Midbrain (tissue), 1 donor: ENCODE results near the gene CHIC2.

Source experiments
- DNase-seq: peaks from one replicate; lab custom pipeline; 2025; lab: John Stamatoyannopoulos, UW

CHIC2 gene

DNA sequence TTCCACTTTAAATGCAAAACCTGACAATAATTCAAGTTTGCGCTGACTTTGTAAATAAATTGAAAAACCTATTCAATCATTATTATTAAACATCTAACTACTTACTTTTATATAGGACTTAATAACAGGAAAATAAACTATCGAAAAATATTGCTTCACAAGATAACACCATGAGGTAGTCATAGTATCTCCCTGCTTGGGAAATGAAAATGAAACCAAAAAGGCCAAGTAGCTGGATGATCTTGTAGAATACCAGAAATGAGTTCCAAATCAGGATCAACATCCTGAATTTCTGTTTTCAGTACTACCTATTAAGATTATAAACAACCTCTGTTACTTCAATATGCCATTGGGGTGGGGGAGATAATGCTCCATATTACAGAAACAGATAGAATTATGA lies 58.9 kb downstream of the CHIC2 start:
- DNase-seq = no peak

DNA sequence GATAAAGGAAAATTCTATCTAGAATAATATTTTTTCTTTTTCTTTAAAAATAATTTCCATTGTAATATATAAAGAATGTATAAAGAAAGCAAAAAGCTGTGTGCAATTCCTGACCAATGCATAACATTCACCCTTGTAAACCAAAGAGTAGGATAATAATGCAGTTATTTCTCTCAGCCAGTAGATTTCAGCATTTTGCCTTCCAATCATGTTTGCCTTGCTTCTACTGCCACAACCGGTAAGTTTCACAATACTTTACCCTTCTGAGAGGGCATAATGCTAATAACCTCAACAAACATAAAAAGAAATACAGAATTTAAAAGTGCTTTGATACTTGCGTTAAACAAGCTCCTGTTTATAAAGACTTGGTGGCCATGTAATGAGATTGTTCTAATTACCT lies 59.9 kb downstream of the CHIC2 start:
- no peak for DNase-seq

DNA sequence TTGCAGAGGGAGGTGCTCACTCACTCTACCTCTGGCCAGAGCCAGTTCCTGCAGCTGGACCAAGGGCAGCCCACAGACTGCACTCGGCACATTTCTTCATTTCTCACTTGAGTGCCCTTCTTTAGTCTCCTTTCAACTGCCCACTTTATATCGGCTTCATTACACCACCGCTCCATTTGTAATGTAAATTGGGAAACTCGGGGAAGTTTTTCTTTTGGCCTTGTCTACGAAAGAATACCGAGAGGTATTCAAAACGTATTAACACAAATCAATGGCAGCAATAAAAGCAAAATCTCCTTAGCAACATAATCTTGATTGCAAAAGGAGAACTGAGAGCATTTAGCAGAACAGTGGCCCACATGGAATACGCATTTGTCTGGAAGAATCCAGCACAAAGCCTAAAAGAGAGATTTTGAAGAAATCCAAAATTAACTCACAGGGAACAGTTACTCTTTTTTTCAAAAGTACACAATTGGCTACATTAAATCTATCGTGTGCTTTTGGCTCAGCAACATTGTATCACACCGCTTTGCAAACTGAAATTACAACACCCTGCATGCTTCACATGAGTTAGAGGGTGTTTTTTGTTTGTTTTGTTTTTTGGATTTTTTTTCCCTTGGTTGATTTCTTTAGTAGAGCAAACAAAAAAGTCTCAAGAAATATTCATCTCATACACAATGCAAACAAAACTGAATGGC lies 62.6 kb downstream of the CHIC2 start:
- no peak for DNase-seq

DNA sequence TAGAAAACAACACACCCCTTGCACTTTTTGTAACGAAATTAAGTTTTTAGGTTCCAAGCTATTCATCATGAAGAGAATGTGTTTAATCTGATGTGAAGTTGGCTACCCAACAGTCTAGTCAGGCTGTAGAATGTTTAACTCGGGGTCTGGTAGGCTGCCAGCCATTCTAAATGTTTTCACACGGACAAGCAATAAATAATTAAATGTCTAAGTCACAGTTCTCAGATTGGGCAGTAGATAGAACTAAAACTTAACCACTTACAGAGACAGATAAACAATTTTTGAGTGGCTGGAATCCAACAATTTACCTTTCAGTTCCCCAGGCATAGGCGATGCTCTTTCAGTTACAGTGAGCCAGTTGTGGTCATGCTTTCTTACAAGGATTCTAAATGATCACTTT lies 66.5 kb downstream of the CHIC2 start:
- DNase-seq = no peak

DNA sequence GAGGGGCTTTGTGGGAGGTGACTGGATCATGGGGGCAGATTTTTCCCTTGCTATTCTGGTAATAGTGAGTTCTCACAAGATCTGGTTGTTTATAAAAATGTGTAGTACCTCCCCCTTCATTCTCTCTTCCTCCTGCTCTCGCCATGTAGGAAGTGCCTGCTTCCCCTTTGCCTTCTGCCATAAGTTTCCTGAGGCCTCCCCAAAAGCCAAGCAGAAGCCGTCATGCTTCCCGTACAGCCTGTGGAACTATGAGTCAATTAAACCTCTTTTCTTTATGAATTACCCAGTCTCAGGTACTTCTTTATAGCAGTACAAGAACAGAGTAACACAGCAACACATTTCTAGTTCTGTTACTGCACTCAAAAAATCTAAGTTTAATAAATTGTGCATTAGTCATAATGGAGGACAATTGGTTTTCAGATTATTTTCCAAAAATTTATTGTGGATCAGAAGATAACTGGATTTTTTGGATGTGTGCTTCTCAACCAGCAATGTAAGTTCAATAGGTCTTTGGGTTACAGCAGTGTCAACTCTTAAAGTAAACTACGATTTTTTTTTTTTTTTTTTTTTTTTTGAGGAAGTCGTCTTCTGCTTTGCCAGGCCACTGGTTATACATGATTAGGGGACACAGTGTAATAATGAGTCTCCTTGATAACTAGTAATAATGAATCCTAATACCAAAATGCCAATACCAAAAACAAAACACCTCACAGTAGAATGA lies 69.9 kb downstream of the CHIC2 start:
- no peak for DNase-seq

DNA sequence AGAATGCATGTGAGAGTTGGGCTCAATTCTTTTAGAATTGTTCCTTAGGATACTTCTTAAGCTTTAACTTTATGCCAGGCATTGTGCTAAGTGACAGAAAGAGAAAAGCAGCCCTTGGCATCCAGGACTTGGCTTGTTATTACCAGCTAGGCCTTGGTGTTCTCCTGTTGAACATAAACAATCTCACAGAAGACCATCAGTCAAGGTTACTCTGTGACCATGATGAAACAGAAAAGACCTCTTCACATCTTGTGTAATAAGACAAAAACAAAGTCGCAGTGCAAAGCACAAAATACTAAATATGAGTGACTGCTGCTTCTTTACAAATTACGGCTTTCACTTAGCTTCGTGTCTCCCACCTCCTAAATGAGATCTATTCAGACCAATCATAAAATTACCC lies 71.6 kb downstream of the CHIC2 start:
- no peak for DNase-seq

DNA sequence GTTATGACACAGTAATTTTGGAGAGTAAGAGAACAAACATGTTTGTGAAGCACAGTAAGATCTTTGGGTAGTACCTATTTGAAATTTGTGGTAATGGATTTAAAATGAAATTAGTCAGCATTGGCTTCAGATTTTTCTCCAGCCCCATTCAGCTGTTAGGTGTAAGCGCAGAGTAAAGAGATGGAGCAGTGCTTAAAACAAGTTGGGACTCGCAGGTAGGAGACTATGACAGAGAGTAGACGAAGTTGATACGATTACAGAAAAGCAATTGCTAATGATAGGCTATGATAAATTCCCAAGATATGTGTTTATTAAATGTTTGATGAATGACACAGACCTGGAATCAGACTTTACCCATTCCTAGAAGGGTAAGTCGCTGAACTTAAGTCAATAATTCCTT lies 72.6 kb downstream of the CHIC2 start:
- no peak for DNase-seq

DNA sequence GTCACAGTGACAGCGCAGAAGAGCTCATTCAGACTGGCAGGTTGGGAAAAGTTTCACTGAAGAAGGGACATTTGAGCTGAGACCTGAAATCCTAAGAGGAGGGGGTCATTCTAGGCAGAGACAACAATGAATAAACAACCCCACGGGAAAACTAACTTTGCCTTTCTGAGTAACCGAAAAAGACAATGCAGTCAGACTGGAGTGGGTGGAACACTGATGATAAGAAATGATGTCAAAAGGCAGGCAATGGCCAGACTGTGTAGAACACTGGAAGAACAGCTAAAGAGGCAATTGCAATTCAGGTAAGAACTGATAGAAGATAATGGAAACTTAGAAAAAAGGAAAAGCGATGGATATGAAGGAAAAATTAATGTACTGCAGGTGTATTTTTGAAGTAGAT lies 73.8 kb downstream of the CHIC2 start:
- no peak for DNase-seq

DNA sequence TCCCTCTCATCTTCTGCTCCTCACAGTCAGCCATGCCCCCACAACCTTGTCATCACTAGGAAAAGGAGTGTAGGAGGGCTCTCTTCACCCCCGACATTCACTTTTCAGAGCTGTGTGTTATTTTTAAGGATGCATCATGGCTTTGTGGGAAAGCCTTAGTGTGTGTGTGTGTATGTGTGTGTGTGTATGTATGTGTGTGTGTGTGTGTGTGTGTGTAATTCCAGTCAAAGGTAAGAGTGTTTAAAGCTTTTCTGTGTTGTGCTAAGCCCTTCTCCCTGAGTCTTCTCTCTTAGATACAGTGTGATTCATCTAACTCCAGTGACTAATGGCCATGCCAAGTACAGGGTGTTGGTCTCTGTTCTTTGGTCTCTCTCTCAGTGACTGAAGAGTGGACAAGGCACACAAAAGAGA lies 76.6 kb downstream of the CHIC2 start:
- no peak for DNase-seq

DNA sequence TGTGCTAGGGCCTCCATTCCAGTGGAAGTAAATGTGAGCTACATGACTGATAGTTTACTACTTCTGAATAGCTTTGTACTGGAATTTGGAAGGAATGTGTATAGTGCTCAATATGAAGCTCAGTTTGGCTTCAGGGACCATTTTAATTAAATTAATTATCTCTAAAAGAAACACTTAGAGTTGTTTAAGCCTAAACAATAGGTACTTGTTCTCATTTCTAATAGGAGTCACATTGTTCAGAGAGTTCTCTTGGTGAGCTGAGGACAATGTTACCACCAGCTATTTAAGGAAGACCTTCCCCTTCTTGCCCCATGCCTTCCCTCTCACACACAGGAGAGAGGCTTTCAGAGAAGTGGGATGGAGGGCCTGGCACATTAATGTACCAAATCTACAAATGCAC lies 78.3 kb downstream of the CHIC2 start:
- no peak for DNase-seq

DNA sequence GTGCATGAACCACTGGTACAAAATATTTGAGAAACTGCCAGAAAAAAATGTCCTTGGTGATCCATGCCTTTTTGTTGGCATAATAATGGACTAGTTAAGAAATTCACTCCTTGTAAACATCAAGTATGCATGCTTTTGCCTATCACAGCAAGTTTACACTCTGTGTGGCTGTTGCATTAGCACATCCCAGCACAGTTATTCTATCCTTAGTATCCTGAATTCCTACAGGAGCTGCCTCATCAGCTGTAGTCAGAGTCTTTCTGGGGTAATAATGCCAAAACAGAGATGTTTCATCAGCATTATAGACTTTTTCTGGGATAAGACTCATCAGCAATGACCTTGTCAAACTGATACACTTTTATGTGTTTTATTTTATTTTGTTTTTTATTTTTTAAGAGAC lies 82.8 kb downstream of the CHIC2 start:
- no peak for DNase-seq

DNA sequence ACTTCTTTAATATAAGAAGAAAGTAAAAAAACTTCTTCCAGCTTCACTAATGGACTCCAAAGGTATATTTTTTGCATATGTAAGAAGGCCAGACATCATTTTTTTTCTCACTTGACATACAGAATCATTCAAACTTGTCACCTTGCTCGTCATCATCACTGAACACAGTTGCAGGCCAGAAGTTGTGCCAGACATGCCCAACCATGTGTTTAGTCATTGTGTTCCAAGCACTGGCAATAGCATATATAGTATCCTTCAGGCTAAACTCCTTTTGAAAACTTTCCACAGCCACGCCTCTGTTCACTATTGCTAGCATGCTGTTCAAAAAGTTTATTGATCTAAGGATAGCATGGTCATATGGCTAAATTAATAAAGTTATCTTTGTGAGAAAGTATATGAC lies 83.3 kb downstream of the CHIC2 start:
- no peak for DNase-seq

DNA sequence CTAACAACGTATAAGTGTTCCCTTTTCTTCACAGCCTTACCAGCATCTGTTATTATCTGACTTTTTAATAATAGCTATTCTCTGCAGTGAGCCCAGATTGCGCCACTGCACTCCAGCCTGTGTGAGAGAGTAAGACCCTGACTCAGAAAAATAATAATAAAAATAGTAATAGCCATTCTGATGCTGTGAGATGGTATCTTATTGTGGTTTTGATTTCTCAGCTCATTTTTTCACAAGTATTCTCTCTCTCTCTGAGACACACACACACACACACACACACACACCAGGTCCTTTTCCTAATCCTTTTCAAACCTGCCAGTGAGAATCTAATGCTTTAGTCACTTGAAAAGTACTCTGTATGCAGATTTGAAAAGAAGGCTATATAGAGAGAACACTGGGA lies 89.8 kb downstream of the CHIC2 start:
- DNase-seq = no peak

DNA sequence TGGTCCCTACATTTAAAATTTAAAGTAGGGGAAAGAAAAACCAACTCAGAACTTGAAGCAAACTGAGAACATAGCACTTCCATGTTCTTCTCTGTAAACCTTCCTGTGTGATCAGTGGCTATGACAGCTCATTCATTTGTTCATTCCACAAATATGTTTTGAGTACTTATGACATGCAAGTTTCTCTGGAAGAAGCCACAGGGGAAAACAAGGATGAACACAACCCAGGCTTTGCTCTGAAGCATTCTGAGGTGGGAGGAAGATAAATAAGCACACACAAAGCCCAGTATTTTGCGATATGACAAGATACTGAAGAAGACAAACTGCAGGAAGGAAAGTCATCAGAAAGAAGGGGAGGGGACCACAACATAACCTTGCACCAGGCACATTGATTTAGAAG lies 96.4 kb downstream of the CHIC2 start:
- no peak for DNase-seq

DNA sequence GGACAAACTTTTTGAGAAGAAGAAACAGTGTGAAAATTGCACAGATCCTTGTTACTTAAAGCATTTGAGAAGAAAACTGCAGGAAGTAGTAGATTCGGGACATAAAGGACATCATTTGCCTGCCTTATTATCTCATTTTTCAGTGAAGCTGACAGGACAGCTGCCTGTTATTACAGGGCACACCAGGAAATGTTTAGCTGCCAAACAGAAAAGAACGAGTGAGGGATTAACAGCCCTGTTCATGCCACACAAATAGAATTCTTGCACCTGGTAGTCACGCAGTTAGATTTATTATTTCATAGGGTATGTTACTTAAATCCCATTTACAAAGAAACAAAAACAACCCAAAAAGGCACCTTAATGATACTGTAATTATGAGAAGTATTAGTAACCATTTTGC lies 100.6 kb downstream of the CHIC2 start:
- DNase-seq = no peak

DNA sequence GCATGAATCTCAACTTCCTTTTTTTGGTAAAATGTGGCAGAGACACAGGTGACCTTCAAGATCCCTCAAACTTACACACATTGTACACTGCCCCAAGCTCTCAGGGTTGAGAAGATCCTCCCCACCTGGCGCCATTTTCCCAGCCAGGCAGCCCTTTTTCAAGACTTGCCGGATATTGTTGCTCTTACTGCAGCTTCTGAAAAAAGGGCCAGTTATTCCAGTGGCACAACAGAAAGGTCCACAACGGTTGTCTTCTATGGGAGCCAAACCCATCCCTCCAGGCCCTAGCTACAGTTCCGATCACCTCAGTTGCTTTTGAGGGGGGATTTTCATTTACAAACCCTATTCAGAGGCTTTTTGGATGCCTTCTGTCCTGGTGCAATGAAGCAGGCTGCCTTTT lies 101.1 kb downstream of the CHIC2 start:
- DNase-seq = no peak

DNA sequence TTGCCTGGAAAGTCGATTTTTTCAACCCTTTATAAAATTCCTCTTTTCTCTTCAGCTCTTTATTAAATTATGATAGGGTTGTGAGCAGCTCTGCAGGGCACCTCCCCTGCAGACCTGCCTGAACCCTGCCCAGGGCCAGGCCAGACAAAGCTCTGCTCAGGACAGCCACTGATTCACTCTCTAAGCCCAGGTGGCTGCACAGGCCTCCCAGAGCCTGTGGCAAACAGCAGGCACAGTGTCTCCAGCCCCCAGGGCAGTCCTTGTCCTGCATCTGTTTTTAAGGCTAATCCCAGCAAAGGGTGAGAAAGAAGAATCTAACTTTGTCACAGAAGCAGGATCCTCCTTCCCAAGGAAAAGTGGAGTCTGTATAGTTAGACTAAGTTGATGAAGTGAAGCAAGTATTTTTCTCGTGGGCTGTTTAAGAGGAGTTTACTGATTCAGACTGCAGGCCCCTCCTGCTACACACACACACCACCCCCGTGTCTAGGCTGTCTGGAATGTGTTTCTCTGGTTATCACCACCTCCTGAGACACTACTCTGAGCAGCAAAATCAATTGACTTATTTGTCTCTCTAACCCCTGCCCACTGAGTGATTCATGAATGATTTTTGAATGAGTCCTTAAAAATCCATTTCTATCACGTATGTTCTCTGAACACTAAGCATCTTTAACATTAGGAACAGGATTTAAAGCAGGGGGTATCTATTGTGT lies 101.7 kb downstream of the CHIC2 start:
- no peak for DNase-seq

DNA sequence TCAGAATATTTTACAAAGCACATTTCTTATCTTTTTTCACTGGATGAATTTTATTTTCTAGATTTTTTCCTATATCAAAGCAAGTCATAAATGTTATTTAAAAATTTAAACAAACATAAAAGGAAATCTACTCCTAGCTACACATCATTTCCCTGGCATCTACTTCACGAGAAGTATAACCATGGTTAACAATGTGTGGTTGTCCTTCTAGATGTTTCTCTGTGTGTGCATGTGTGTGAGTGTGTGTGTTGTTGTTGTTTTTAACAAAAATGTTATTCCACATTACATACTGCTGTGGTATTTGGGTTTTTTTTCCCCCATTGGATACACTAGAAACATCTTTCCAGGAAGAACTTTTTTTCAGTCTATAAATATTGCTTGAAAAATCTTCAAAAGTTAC lies 103.1 kb downstream of the CHIC2 start:
- DNase-seq = no peak

DNA sequence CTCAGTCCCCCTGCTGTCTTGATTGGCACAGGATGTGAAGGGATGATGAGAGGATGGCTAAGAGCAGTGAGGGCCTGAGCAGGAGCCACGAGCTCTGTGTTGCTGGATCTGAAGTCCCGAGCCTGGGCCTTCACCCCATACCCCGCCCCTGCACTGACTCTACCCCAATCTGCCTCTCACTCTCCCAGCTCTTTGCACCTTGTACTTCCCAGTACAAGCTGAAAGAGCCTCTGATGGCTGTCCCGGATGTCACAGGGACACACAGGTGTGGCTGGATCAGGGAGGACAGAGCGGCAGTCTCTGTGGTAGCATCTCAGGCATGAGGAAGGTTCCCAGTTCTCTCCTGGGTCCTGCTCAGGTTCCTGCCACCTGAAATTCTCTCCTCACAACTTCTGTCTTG lies 103.6 kb downstream of the CHIC2 start:
- DNase-seq = no peak
